ENCODE data around the gene RECQL5.

- no peak for TF ChIP-seq GATA3 (IDR thresholded peaks at IDR 0.05; ENCODE audit: low read depth, low read length)
- TF ChIP-seq GATA2 (IDR thresholded peaks at IDR 0.05; ENCODE audit: low read depth, low read length), result no peak
Observed at GRCh38 chr17:75621489-75621888, 45.5 kb downstream of the RECQL5 start.
